DMS53 (cell line): Measurements from ENCODE around the gene GOLGA6L24.
"Not testable (repeated sequence)": the region's sequence is repeated elsewhere in the genome, so short reads cannot be mapped to it uniquely, and the experiment has no call there.

Experiments
- DNase-seq: peaks from one replicate; lab custom pipeline; 2025; lab: John Stamatoyannopoulos, UW

The GOLGA6L24 gene, protein sequence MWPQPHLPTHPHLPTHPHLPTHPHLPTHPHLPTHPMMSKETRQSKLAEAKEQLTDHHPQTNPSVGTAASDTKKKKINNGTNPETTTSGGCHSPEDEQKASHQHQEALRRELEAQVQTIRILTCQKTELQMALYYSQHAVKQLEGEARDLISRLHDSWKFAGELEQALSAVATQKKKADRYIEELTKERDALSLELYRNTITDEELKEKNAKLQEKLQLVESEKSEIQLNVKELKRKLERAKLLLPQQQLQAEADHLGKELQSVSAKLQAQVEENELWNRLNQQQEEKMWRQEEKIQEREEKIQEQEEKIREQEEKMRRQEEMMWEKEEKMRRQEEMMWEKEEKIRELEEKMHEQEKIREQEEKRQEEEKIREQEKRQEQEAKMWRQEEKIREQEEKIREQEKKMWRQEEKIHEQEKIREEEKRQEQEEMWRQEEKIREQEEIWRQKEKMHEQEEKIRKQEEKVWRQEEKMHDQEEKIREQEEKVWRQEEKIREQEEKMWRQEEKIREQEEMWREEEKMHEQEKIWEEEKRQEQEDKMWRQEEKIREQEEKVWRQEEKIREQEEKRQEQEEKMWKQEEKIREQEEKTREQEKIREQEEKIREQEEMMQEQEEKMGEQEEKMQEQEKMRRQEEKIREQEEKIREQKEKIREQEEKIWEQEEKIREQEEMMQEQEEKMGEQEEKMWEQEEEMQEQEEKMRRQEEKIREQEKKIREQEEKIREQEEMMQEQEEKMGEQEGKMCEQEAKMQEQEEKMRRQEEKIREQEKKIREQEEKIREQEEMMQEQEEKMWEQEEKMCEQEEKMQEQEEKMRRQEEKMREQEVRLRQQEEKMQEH

DNA sequence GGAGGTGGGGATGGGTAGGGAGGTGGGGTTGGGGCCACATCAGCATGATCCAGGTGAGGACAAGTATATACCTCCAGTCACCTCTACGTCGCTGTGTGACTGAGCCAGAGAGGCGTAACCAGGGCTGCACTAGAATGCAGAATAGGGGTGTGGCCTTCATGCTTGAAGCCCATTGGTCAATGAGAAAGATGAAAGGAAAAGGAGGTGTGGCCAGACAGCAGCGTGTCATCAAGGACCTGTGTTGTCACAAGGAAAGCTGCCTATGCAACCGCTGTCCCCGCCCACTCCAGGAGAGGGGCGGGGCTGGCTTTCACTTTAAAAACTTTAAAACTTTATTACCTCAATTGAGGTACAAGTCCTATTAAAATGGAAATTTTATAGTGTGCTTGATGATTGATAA is at the start of gene GOLGA6L24:
GOLGA6L24 (minus strand) TSS at position 101 of the 400 bp plus-strand sequence; CDS start at position 40, 61 bp downstream.
- not testable (repeated sequence) for DNase-seq

DNA sequence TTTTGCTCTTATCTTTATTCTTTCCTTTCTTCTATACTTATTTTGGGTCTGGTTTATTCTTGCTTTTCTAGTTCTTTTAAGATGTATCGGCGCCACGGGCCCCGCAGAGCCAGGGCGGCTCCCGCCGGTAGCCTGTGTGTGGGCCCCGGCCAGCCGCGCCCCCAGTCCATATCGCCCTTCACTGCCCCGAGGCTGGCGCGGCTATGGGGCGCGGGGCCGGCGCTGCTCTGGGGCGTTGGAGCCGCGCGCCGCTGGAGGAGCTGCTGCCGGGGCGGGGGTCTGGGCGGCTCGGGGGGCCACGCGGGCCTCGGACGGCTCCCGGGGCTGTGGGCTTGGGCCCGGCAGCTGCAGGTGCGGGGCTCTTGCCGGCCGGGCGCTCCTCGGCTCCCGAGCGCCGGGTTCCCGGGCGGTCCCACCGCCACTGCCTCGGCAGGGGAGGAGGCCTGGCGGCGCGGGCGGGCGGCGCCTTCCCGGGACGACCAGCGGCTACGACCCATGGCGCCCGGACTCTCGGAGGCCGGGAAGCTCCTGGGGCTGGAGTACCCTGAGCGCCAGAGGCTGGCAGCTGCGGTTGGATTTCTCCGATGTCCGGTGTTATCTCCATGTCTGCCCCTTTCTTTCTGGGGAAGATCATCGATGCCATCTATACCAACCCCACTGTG is 45.0 kb upstream of the GOLGA6L24 start:
- DNase-seq, result not testable (repeated sequence)

DNA sequence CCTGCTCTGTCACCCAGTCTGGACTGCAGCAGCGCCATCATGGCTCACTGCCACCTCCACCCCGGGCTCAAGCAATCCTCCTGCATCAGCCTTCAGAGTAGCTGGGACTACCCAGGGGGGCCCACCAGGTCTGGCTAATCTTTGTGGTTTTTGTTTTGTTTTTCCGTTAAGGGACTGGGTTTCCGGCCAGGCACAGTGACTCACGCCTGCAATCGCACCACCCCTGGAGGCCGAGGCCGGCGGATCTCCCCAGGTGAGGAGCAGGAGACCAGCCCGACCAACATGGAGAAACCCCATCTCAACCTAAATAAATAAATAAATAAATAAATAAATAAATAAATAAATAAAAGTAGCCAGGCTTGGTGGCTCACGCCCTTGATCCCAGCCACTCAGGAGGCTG is 38.1 kb upstream of the GOLGA6L24 start:
- not testable (repeated sequence) for DNase-seq

DNA sequence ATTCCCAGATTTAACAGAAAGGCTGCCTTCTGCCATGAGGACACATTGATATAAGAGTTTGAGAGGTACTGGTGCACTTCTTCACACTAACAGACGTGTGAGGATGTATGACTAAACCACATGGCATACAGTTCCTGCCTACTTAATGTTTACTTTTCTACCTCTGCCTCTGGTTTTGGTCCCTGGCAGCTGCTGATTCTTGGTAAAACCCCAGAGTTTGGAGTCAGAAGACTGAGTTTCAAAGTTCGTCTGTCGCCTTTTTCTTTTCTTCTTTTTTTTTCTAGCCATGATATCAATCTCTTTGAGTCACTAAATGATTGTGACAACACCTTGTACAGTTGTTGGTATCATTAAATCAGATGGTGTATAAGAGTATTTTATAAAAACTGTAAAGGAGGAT is 22.2 kb upstream of the GOLGA6L24 start:
- not testable (repeated sequence) for DNase-seq

DNA sequence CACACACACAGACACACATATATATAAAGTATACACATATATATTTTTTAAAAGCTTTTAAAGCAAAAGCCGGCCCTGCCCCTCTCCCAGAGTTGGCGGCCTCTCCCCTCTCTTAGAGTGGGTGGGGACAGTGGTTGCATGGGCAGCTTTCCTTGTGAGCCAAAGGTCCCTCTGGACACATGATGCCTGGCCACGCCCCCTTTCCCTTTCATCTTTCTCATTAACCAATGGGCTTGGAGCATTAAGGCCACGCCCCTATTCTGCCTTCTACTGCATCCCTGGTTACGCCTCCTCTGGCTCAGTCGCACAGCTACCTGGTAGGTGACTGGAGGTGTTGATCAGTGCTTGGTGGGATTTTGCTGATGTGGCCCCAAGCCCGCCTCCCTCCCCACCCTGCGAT is 20.5 kb upstream of the GOLGA6L24 start, which contains the start of gene GOLGA8F:
GOLGA8F (plus strand) TSS at position 301 of the 400 bp plus-strand sequence; CDS start at position 399, 98 bp downstream.
- DNase-seq, result not testable (repeated sequence)

DNA sequence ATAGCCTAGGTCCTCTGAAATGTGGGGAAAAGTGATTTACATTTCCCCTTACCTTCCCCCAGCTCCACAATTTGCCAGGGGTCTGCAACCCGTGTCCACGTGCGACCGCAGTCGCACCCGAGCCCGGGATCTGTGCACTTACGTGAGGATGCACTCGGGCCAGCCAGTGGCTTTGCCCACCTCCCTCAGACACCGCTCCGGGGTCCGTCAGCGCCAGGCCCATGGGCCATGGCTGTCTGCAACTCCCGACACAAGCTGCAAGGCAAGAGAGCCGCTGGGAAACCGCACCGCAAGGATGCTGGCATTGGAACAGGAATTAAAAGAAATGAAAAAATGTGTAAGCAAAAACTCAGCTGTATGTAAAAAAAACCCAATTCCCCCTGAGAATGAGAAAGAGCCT is 7.6 kb upstream of the GOLGA6L24 start:
- DNase-seq, result not testable (repeated sequence)

DNA sequence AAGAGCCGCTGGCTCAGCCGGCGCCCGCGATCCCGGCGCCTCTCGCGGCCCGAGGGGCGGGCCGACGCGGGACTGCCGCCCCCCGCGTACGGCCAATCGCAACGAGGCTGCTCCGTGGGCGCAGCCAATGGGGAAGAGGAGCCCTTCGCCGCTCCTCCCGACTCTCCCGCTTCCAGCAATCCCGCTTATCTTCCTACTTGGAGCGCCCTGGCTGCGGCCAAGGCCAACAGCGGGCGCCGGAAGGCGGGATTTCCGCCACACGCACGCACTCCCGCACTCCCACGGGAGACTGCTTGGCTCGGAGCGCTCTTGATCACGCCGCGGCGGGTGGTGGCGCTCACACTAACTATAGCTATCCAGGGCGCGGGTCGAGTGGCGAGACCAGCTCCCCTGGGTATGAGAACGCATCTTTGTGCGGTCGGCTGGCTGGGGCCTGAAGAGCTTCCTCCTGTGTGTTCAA is 35.7 kb downstream of the GOLGA6L24 start, which contains the start of gene HERC2:
HERC2 (minus strand) TSS at position 51 of the 460 bp plus-strand sequence. CDS start 746 bp downstream, outside the sequence.
- not testable (repeated sequence) for DNase-seq

DNA sequence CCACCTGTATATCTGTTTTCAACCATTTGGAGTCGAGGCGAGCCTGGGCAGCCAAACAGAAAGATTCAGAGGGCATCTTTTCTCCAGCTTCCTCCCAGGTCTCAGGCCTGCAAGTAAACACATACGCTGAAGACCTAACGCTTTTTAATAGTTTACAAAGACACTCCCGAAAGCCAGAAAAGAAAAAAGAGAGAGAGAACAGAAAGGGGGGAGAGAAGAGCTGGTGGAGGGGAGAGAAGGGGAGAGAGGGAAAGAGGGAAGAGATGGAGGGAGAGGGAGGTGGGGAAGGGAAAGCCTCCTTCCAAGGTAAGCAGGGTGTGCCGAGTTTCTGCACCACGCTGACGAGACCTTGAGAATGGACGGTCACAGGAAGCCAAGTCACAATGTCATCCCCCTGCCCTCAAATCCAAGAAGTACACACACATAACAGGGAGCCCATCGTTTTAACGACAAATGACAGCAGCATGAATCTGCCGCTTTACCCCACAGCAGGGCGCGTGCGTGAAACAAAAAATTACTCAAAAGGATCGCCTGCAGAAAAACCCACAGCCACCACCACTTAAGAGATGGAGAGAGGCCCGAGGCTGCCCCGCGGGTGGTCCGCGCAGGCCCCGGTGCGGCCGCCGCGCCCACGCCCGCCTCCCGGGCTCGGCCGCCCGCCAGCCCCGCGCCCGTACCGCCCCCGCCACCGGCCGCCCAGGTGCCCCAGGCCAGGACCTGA is 36.4 kb downstream of the GOLGA6L24 start:
- not testable (repeated sequence) for DNase-seq

DNA sequence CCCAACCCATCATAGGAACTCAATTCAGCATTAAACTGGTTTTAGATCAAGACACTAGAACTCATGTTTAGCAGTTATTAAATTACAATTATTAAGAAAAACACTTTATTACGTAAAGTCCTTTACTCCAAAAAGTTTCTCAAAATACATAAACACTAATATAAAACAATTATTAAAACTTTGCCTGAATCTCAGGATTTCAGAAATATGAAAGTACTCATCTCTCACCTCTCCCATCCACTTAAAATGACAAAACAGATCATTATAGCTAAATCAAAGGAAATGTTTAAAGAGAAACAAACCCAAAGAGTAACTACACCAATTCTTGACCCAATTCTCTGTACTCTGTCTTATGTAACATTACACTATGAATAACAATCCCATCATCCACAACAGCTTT is 38.2 kb downstream of the GOLGA6L24 start:
- DNase-seq, result not testable (repeated sequence)

DNA sequence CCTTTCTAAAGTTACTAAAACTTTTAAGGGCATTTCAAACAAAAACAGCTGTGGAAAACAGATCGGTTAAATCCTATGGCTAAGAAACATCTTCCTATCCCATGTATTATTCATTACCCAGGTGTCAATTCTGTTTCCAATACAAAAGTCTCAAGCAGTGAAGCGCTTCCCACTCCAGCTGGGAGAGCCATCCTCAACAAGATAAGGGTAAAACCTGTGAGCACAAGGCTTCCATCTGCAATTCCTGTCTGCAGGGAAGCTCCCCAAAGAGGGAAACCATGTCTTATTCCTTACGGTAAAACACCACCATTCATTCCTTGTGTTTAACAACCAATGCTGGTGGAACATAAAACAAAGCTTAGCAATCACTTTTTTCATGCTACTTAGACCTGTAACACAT is 39.1 kb downstream of the GOLGA6L24 start:
- not testable (repeated sequence) for DNase-seq

DNA sequence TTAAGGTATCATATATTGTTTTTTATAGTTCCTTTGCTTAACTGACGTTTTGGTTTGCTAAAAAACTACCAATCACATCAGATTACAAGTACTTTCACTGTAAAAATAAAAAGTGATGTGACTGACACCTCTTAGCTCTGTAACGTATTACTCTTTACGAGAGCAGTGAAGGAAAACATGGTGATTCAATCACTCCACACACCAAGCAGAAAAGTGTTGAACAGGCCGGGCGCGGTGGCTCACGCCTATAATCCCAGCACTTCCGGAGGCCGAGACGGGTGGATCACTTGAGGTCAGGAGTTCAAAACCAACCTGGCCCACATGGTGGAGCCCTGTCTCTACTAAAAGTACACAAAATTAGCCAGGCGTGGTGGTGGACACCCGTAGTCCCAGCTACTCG is 39.8 kb downstream of the GOLGA6L24 start:
- DNase-seq, result not testable (repeated sequence)

DNA sequence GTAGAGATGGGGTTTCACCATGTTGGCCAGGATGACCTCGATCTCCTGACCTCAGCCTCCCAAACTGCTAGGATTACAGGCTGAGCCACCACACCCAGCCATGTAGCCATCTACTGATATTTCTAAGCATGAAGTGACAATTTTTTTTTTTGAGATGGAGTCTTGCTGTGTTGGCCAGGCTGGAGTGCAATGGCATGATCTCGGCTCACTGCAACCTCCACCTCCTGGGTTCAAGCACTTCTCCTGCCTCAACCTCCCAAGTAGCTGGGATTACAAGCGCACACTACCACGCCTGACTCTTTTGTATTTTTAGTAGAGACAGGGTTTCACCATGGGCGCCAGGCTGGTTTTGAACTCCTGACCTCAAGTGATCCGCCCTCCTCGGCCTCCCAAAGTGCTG is 40.9 kb downstream of the GOLGA6L24 start:
- not testable (repeated sequence) for DNase-seq

DNA sequence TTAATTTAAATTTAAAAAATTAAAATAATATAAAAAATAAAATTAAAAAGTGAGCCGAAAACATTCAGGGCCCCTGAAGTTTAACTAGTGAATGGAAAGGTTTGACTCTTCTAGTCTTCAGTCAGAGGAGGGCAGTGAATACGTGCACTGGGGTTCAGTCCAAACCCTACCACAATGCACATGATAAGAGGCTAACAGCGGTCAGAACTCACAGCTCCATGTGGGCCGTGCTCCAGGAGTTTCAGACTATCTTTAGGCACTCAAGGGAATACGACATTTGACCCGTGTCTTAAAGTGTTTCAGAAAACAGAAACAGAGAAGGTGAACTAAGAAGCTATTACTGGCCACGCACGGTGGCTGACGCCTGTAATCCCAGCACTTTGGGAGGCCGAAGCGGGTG is 47.4 kb downstream of the GOLGA6L24 start:
- DNase-seq, result not testable (repeated sequence)

DNA sequence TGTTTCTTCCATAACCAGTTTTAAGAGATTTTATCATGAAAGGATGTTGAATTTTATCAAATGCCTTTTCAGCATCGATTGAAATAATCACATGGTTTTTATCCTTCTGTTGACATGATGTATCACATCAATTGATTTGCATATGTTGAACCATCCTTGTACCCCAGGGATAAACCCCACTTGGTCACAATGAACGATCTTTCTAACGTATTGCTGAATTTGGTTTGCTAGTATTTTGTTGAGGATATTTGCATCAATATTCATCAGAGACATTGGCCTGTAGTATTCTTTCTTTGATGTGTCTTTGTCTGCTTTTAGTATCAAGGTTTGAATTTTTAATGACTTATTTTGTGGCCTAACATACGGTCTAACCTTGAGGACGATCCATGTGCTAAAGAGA is 49.2 kb downstream of the GOLGA6L24 start:
- DNase-seq, result not testable (repeated sequence)
